Cardiac muscle cell (in vitro differentiated cells and primary cell): ENCODE results near the gene IL15RA. TPM values are rescaled to one million over a fixed set of nuclear protein-coding genes. Genes with fewer than 3 reads are reported as not detected.

Experiments
- DNase-seq, 2 donors: peaks; one replicate each; pipeline versions ENCODE4 v3.0.0 to v3.0.0-alpha.2; 2010 to 2017; ENCODE audit warnings: low read depth in 1 of 2, low spot score in 1 of 2
- H3K27ac ChIP-seq: fragments of 200-600 bp; sonication (generic); 2 replicates; pipeline ENCODE4 v1.5.1; 2016
- H3K27me3 ChIP-seq: fragments of 200-600 bp; sonication (generic); 2 replicates; pipeline ENCODE4 v1.6.0; 2016; ENCODE audit warnings: control low read depth
- H3K36me3 ChIP-seq: fragments of 200-600 bp; sonication (generic); 2 replicates; pipeline ENCODE4 v1.5.1; 2016; ENCODE audit warnings: control low read depth
- H3K4me1 ChIP-seq: fragments of 200-600 bp; sonication (generic); 2 replicates; pipeline ENCODE4 v1.8.1; 2017; ENCODE audit warnings: low read depth, mild to moderate bottlenecking, mixed run types
- H3K4me3 ChIP-seq: fragments of 200-600 bp; sonication (generic); 2 replicates; pipeline ENCODE4 v1.5.1; 2016; ENCODE audit warnings: mild to moderate bottlenecking
- H3K9me3 ChIP-seq: fragments of 200-600 bp; sonication (generic); 2 replicates; pipeline ENCODE4 v1.5.1; 2017; ENCODE audit warnings: low read depth, mild to moderate bottlenecking, control low read depth
- polyA plus RNA-seq: library from polyadenylated mRNA; unstranded; fragments of >200 nt; fragmentation: Nextera tagmentation; extraction: Ambion mirVana; gene quantifications from 2 replicates; pipeline ENCODE4 v1.2.1, GENCODE V29; 2016
- total RNA-seq: library from RNA; depleted of rRNA; stranded (reverse); fragments of >200 nt; gene quantifications from 2 replicates; pipeline ENCODE4 v1.2.3, GENCODE V29; 2016
- TF ChIP-seq, protein P1 (sequence below): IDR thresholded peaks from 2 replicates; pipeline ENCODE4 v1.5.1; 2012; ENCODE audit warnings: low read depth, mild to moderate bottlenecking, low read length

Gene IL15RA
- total and polyA plus RNA-seq, 2 experiments from 2014 or later: 0.27 to 1.4 TPM

DNA sequence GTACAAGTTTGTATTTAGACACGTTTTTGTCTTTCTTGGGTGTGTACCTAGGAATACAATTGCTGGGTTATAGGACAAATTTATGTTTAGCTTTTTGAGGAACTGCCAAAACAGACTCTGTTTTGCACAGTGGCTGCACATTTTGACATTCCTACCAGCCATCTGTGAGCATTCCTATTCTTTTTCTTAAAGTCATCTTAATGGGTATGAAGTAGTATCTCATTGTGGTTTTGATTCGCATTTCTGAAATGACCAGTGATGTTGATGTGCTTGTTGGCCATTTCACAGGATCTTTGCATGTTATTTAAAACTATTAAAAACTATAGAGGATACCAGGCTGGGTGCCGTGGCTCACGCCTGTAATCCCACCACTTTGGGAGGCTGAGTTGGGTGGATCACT lies 32.6 kb upstream of the IL15RA start:
- Histone ChIP-seq H3K9me3 (no peaks in the 10 kb centered on the region), H3K4me1 (no peaks in the 10 kb centered on the region), H3K4me3 (no peak overlapping the region), H3K27ac (no peak overlapping the region), H3K36me3 (no peaks in the 10 kb centered on the region), H3K27me3 (no peaks in the 10 kb centered on the region)
- TF ChIP-seq, protein P1, sequence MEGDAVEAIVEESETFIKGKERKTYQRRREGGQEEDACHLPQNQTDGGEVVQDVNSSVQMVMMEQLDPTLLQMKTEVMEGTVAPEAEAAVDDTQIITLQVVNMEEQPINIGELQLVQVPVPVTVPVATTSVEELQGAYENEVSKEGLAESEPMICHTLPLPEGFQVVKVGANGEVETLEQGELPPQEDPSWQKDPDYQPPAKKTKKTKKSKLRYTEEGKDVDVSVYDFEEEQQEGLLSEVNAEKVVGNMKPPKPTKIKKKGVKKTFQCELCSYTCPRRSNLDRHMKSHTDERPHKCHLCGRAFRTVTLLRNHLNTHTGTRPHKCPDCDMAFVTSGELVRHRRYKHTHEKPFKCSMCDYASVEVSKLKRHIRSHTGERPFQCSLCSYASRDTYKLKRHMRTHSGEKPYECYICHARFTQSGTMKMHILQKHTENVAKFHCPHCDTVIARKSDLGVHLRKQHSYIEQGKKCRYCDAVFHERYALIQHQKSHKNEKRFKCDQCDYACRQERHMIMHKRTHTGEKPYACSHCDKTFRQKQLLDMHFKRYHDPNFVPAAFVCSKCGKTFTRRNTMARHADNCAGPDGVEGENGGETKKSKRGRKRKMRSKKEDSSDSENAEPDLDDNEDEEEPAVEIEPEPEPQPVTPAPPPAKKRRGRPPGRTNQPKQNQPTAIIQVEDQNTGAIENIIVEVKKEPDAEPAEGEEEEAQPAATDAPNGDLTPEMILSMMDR: no peak
- DNase-seq: peak in 1 of 2 donors; percentile 64

DNA sequence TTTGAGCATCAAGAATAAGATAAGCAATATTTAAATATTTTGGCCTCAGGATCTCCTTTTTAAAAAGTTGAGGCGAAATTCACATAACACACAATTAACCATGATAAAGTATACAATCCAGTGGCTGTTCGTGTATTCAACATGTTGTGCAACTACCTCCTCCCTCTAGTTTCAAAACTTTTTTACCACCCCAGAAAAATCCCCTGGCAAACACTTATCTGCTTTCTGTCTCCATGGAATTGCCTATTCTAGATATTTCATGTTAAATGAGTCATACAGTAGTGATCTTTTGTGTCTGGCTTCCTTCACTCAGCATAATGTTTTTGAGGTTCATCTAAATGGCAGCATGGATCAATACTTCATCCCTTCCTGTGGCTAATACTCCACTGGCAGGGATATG lies 31.8 kb upstream of the IL15RA start:
- H3K27ac ChIP-seq: no peak overlapping the region
- no peaks in the 10 kb centered on the region for H3K9me3 ChIP-seq
- no peaks in the 10 kb centered on the region for H3K36me3 ChIP-seq
- H3K4me1 ChIP-seq: no peaks in the 10 kb centered on the region
- no peaks in the 10 kb centered on the region for H3K27me3 ChIP-seq
- no peak overlapping the region for H3K4me3 ChIP-seq
- TF ChIP-seq, protein P1: no peak
- peak in 1 of 2 donors; percentile 96 for DNase-seq

GRCh38 chr10:6008497-6009142 lies 31.3 kb upstream of the IL15RA start:
- TF ChIP-seq, protein P1: no peak
- no peaks in the 10 kb centered on the region for H3K36me3 ChIP-seq
- no peaks in the 10 kb centered on the region for H3K9me3 ChIP-seq
- H3K27me3 ChIP-seq: no peaks in the 10 kb centered on the region
- peak in 1 of 2 donors; percentile 60 for DNase-seq
- H3K27ac ChIP-seq: no peak overlapping the region
- H3K4me3 ChIP-seq: no peak overlapping the region
- H3K4me1 ChIP-seq: no peaks in the 10 kb centered on the region

- H3K27me3 ChIP-seq: no peaks in the 10 kb centered on the region
- H3K36me3 ChIP-seq: no peaks in the 10 kb centered on the region
- no peak overlapping the region for H3K27ac ChIP-seq
- H3K9me3 ChIP-seq: no peaks in the 10 kb centered on the region
- TF ChIP-seq, protein P1: no peak
- no peak for DNase-seq
- no peak overlapping the region for H3K4me3 ChIP-seq
- H3K4me1 ChIP-seq: no peaks in the 10 kb centered on the region
Measured at GRCh38 chr10:6006991-6007390, 29.6 kb upstream of the IL15RA start.

DNA sequence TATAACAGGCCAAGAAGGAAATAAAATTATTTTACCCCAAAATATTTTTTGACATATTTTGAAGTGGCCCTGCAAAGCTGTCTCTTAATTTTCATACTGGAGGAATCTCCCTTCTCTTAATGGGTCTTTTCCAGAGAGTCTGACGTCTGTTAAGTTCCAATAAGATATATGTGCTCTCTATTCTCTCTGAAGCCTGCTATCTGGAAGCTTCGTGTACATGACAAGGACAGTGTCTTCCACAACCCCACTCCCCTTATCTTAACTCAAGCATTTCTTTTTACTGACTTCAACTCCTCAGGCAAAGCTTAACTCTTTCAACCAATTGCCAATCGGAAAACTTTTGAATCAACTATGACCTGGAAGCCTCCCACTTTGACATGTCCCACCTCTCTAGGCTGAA lies 29.2 kb upstream of the IL15RA start:
- no peak for DNase-seq
- Histone ChIP-seq H3K4me3 (no peak overlapping the region), H3K27me3 (no peaks in the 10 kb centered on the region), H3K36me3 (no peaks in the 10 kb centered on the region), H3K9me3 (no peaks in the 10 kb centered on the region), H3K27ac (no peak overlapping the region), H3K4me1 (no peaks in the 10 kb centered on the region)
- TF ChIP-seq, protein P1: no peak
